GM19324 (cell line): ENCODE data around the gene GPRC5B.

Experiments used
- ATAC-seq: cut with Tn5 transposase; IDR thresholded peaks from one replicate; pipeline ENCODE4 v1.9.1; 2021; ENCODE audit warnings: mild to moderate bottlenecking, moderate library complexity; ENCODE audit not compliant: unreplicated experiment, low FRiP score

Gene GPRC5B

GRCh38 chr16:19850131-19850817, 34.4 kb downstream of the GPRC5B start:
- no peak for ATAC-seq

- no peak for ATAC-seq
Observed at GRCh38 chr16:19848756-19849155, 35.9 kb downstream of the GPRC5B start.

- no peak for ATAC-seq
Observed at GRCh38 chr16:19846436-19846835, 38.2 kb downstream of the GPRC5B start.

- ATAC-seq, result no peak
Observed at GRCh38 chr16:19844945-19845641, 39.6 kb downstream of the GPRC5B start.

GRCh38 chr16:19843371-19843770, 41.3 kb downstream of the GPRC5B start:
- ATAC-seq, result no peak

- ATAC-seq, result no peak
Observed at GRCh38 chr16:19842426-19843157, 42.1 kb downstream of the GPRC5B start.

- ATAC-seq, result no peak
Observed at GRCh38 chr16:19841184-19841583, 43.5 kb downstream of the GPRC5B start.

GRCh38 chr16:19840524-19841110, 44.0 kb downstream of the GPRC5B start:
- no peak for ATAC-seq

GRCh38 chr16:19837984-19838707, 46.5 kb downstream of the GPRC5B start:
- ATAC-seq, result no peak

GRCh38 chr16:19837331-19837980, 47.2 kb downstream of the GPRC5B start:
- no peak for ATAC-seq

GRCh38 chr16:19835968-19836421, 48.7 kb downstream of the GPRC5B start:
- ATAC-seq, result no peak

GRCh38 chr16:19835196-19835595, 49.5 kb downstream of the GPRC5B start:
- no peak for ATAC-seq

- ATAC-seq, result no peak
Observed at GRCh38 chr16:19833581-19833980, 51.1 kb downstream of the GPRC5B start.

GRCh38 chr16:19833176-19833575, 51.5 kb downstream of the GPRC5B start:
- no peak for ATAC-seq

- ATAC-seq, result no peak
Observed at GRCh38 chr16:19831678-19832077, 53.0 kb downstream of the GPRC5B start.

- ATAC-seq, result no peak
Observed at GRCh38 chr16:19830902-19831560, 53.6 kb downstream of the GPRC5B start.

- no peak for ATAC-seq
Observed at GRCh38 chr16:19829844-19830692, 54.6 kb downstream of the GPRC5B start.

- ATAC-seq, result no peak
Observed at GRCh38 chr16:19824216-19824615, 60.4 kb downstream of the GPRC5B start.
